Activated CD8-positive, alpha-beta memory T cell treated with anti-CD3 and anti-CD28 coated beads for 1 hour (primary cell): Measurements from ENCODE around the gene KCTD6.
A peak's percentile ranks its signal among the peaks of the same experiment; 100 is the strongest.

ENCODE experiments used
- DNase-seq, 2 donors: peaks; one replicate each; pipeline ENCODE4 v3.0.0-alpha.2; 2020; ENCODE audit warnings: low read depth in 1 of 2; ENCODE audit errors: extremely low read depth in 1 of 2

The KCTD6 gene

DNA sequence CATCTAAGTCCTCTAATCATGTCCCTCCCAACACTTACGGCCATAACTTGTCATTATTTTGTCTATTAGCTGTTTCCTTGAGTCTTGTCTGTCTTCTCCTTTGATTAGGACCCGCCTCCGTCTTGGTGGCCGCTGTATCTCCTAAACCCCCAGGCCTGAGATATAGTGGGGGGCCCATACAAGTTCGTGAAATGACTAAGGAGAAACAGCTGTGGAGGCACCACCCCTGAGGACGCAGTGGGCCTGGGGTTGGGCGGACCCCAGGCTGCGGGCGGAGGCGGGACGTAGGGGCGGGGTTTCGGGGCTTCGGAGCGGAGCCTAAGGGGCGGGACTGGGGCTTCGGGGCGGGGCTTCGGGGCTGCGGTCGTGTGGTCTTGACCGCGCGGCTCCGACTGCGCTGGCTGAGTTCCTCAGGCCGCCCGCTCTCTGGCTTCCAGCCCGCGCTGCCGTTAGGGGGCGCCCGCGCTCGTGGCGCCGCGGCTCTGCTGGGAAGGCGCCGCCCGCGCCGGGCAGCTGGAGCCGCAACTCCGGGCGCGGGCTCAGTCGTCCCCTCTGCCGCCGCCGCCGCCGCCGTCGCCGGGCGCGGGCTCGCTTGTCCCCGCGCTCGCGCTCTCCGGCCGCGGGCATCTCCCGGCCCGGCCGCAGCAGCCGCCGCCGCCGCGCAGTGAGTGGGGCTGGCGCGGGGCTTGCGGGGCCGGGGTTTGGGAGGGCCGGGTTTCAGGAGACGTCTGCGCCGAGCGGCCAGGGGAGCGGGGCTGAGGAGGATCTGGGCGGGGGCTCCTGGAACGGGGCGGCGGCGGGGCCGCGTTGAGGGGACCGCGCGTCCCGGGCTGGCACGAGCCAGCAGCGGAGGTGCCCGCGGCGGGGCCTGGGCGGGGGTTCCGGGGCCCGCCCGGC lies at the start of gene KCTD6:
KCTD6 (plus strand) TSS at position 591 of the 897 bp plus-strand sequence. CDS start 6,660 bp downstream, outside the sequence.
- peak; percentile 52 to 82 for DNase-seq

DNA sequence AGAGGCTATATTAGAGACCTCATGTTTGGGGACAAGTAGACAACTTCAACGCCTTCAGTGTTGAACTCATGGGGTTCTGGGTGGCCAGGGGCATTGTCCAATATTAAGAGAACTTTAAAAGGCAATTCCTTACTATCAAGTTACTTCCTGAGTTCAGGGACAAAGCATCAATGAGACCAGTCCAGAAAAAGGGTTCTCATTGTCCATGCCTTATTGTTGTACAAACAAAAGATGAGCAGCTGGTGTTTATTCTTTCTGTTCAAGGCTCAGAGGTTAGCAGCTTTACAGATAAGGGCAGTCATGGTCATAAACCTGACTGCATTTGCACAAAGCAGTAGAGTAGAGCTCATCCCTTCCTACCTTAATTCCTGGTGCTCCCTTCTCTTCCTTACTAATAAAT lies 39.7 kb upstream of the KCTD6 start:
- DNase-seq, result no peak

DNA sequence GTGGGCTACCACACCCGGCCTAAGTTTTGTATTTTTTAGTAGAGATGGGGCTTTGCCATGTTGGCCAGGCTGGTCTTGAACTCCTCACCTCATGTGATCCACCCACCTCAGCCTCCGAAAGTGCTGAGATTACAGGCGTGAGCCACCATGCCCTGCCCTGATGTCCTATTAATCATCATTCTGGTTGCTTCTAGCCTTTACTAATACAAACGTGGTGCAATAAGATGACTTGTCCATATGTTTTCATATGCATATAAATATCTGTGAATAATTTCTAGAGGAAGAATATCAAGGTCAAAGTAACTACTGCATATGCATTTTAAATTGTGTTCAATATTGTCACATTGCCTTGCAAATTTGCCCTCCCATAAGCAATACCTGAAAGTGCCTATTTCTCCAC lies 32.7 kb upstream of the KCTD6 start:
- no peak for DNase-seq

DNA sequence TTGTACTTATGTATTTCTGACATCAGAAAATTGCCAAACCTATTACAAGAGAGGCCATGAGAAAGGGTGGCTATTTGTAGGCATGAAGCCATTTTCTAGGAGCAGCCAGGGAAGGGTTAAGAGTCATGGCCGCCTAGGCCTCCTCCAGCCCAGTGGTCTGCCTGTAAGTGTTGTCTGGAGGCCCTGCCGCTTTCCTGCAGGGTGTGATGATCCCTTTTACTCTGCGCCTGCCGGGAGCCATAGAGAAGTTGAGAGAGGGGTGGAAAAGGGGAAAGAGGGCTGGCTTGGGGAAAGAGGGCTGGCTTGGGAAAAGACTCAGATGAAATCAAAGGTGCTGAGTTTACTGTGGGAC lies 29.1 kb upstream of the KCTD6 start:
- no peak for DNase-seq

DNA sequence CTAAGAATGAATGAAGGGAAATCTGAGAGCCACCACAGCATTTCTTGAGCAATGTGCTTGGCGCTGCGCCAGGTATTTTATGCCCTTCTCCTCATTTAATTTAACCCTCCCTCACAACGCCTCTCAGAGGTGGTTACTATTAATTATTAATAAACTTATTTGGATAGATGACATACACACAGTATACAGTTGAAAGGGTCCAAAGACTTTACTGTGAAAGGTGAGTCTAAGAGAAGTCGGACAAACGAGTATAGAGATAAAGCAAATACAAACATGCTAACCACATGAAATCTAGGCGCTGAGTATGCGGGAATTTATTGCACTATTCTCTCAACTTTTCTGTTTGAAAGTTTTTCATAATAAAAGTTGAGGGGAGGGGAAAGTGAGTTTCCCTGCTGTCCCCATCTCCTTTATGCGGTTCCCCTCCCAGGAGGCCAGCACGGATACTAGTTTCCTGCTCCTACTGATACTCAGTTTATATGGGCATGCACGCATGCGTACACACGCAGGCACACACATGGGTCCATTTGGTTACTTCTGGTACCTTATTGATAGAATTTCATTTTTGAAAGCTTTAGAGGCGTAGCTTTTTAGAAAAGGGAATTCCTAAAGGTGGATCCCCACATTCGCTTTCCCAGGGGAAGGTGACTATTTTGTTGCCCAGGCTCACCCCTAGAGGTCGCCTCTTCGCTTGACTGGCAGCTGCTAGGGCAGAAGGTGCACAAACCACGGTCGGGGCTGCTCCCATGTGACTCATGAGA lies 28.5 kb upstream of the KCTD6 start:
- DNase-seq, result peak; percentile 32 to 58

DNA sequence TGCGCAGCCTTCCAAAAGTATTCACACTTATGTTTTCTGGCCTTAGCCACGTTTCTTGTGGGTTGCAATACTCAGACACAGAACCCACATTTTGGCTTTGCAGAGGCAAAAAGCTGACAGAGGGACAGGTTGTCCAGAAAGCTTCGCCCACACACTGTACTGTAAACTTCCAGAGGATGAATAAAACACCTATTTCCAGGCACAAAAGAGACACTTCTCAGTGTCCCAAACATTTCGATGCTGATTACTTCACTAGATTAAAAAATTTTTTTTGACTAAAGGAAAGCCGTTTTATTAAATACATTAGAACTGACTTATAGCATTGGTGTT lies 28.0 kb upstream of the KCTD6 start:
- no peak for DNase-seq

DNA sequence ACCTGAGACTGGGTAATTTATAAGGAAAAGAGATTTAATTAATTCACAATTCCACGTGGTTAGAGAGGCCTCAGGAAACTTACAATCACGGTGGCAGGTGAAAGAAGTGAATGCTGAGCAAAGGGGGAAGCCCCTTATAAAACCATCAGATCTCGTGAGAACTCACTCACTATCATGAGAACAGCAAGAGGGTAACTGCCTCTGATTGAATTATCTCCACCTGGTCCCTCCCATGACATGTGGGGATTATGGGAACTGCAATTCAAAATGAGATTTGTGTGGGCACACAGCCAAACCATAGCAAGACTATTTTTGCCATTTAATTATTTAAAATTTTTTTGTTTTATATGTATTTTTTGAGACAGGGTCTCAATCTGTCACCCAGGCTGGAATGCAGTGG lies 27.0 kb upstream of the KCTD6 start:
- no peak for DNase-seq

DNA sequence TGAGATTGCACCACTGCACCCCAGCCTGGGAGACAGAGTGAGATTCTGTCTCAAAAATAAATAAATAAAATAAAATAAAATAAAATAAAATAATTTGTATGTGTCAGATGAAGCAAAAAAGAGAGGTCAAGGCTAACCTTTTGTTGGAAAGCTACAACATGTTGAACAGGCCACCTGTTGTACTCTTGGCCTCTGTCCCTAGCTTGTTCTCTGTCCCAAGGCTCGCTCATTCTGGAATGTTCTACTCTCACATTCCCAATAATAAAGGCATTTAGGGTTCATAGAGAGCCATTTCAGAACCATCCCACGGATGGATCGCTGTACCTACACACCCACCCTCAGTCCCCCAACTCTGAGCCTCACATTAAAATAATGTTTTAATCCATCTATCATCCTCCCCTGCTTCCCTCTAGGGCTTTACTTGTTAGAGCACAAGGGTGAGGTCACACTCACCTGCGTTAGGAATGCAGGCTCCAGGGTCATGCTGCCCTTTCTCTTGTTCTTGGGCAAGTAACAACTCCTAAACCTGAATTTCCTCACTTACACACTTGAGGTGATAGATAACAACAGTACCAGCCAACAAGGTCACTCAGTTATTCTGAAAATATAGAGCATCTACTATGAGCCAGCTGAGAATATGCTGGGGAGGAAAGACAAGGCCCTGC lies 24.9 kb upstream of the KCTD6 start:
- no peak for DNase-seq

DNA sequence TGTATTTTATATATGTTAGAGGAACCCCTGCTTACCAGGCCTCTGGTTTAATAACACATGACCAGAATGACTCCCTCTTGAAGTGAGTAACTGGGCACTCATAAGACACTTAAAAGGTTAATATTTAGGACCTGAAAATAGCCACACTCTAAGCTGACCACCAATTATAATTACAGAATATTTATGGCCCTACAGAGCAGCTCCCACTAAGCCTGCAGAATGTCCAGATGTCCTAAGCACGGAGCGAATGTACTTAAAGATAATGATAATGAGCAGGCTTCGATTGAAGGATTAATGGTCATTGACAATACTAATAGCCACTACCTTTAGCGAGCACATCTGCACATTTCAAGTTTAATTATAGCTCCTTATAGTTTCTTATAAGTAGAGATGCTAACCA lies 22.8 kb upstream of the KCTD6 start:
- DNase-seq, result no peak

DNA sequence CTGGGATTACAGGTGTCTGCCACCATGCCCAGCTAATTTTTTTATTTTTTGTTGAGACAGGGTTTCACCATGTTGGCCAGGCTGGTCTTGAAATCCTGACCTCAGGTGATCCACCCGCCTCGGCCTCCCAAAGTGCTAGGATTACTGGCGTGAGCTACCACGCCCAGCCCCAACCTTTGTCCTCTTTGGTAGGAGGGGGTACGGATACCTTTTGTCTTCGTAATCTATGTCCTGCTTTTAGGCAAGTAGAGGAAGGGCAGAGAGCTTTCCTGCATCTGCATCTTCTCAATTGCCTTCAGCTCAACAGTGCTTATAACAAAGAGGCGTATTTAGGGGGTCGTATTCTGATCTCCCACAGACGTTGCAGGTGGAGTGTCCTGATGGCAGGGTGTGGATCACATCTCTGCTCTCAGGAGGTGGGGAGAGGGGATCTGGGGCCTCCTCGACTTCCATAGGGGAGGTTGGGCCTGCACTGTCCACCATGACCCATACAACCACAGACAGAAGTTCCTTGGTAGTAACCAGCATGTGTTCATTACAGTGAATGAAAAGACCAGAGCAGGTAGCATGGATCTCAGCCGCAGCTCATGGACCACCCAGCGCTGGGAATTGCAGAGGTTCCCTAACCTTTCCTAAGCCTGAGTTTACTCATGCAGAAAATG lies 21.4 kb upstream of the KCTD6 start:
- DNase-seq, result no peak

DNA sequence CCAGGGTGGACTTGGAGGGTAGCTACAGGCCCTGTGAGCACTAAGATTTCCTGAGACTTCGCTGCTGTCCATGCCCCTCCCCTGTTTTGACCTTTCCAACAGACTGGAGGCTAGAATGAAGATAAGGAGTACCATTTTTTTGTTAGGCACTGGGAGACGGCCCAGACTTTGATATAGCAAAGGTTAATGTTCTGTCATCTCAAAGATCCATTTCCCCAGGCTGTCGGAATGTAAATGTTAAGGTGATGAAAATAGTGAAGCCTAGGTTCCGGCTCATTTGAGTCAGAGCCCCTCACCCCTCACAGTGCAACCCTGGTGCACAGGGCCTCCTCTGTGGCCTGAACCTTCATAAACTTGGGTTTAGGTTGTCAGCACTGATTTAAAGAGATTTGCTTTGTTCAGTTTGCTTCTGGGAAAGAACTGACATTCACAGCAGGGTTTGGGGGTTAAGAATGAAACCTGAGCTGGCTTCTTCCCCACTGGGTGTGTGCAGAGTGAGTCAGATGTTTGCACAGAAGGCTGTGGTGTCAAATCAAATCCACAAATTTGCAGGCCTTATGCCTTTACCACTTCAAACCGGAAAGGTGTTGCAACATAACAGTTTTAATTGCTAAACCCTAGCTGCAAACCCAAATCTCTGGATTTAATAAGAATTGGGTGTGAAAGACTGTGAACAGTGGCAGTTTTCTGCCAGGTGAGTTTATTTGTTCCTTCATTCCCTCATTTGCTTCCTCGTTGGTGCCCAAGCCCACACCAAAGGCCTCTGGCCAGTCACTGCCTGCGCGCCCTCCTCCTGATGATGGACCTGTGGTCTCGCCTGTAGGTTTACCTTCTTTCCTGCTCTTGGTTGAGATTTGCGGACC lies 20.6 kb upstream of the KCTD6 start:
- no peak for DNase-seq

DNA sequence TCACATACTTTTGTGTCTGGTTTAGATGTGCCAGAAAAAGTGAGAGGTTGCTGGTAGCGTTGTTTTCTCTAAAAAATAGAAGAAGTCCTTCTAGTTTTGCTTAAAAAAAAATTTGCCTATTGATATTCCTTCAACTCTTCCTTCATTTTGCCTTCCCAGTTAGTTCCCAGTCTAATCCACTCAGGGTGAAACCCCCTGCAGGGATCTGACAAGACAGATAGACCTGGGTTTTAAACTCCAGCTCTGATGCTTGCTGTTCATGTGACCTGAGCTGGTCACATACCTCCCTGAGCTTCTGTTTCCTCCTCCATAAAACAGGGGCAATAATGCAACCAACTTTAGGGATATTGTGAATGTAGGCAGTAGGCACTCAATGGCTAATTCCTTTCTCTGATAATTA lies 18.6 kb upstream of the KCTD6 start:
- no peak for DNase-seq

DNA sequence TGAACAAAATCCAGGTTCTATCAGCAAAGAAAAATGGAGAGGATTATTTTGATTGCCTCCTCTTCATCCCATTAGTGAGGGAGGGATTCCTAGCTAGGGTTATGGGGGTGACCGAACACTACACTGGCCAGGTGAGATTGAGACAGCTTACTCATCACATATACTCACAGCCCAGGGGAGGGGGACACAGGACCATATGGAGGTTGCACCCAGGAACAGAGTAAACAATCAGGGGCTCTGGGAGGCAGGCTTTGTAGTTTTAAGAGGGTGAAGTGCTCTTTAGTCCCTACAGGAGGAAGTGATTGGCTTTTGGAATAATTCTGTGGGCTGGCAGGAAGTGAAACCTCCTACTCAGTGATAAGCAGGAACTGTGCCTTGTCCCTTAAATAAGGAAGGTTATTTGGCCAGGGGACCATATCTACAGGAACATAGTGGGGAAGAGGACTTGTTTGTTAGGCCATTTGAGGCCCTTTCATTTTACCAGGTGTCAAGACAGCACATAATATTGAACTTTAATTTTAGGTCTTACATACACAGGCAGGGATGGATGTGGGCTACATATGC lies 17.5 kb upstream of the KCTD6 start:
- no peak for DNase-seq

DNA sequence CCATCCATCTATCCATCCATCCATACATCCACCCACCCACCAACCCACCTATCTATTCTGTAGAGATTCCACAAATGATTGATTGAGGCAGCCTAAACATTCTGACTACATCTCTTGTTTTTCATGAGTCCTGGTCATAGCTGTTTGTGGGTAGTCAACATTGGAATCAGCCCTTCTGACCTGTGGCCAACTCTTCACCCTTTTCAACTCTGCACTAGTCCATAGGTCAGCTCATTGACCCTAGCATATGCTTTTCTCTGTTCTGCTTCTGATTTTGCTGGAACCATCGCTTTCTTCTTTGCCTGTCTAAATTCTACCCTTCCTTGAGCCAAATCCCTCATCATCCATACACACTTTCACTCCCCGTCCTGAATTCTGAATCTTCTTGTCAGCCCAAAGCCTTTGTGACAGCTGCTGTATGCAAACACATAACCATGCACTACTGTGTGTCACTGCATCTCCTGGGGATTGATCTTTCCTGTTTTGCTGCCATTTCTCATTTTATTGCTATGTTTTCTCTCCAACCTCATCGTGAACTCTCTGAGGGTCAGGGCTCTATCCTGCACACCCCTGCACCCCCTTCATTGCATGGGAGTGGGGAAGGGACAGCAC lies 16.8 kb upstream of the KCTD6 start:
- no peak for DNase-seq

DNA sequence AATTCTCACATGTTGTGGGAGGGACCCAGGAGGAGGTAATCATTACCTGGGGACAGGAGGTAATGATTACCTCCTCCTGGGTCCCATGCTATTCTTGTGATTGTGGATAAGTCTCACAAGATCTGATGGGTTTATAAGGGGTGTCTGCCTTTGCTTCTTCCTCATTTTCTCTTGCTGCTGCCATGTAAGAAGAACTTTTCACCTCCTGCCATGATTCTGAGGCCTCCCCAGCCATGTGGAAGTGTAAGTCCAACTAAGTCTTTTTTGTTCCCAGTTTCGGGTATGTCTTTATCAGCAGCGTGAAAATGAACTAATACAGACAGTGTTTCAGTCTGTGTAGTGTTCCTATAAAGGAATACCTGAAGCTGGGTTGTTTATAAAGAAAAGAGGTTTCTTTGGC lies 13.1 kb upstream of the KCTD6 start:
- DNase-seq, result no peak

DNA sequence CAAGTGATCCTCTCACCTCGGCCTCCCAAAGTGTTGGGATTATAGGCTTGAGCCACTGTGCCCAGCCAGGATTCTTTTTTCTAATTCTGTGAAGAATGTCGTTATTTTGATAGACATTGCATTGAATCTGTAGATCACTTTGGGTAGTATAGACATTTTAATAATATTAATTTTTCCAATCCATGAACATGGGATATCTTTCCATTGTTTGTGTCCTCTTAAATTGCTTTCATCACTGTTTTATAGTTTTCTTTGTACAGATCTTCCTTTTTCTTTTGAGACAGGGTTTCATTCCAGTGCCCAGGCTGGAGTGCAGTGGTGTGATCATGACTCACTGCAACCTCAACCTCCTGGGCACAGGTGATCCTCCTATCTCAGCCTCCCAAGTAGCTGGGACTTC lies 11.6 kb upstream of the KCTD6 start:
- DNase-seq, result no peak

DNA sequence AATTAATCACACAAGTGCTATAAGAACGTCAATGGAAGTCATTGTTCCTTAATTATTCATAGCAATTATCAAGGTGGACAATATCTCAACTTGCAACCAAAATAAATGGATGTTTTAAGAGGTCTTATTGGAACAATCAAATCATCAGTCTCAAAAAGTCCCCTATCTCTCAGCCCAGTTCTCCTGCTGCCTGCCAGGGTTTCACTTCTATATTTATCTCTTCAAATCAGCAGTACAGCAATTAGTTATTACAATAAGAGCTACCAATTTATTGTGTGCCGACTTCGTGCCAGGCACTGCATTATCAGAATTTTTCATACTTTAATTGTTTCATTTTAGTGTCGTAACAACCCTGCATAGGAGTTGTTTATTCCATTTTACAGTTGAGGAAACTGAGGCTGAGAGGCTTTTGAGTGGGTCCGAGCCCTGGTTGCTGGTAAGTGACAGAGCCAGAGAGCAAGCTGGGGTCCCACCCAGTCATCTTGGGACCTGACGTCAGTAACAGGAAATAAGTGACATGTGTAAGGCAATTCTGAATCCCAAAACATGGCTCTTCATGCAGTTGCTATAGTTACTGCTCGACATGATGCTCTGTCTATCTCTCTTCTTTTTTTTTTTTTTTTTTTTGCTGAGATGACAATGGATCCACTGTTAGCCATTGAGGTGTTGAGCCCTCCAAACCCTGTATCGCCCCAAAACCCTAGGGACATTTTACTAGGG lies 8.8 kb upstream of the KCTD6 start:
- DNase-seq, result no peak

DNA sequence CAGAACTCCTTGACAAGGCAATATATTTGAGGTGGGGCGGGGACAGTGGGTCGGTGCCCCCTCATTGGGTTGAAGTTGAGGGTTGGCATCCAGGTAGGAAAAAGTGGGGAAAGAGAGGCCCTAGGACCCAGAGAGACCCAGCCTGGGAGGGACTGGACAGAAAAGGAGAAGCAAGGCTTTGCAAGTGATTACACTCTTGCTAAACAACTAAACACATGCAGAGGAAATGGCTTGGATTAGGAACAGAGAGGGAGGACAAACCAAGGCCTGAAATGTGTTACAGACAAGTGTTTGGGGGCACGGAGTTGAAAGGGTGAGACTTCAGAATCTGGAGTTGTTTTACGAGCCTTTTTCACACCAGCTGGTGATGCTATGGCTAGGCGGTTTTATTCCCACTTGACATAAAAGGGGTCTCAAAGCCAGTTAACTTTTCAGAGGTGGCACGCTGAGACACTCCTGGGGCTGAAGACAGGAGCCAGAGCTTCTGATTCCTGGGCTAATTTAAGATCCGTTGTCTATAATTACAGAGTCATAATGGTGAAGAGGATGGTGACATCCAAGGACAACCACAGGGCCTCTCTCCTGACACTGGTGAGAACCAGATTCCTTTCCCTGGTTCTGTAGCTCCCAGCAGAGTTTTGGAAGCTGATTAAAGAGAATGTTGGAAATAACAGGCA lies 7.7 kb upstream of the KCTD6 start:
- no peak for DNase-seq

DNA sequence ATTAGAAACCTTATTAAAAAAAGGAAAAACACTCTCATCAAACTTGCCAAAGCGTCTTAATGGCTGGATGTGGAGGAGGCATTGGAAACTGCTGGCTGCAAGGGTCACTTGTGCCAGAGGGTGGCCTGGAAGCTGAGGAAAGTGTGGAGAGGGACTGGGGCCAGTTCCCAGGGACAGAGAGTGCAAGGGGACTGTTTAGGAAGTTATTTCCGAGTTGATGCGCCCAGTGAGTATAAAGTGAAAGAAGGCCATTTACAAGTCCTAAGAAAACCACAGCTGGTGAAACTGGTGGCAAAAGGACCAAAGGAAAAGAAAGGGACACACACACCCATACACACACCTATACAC lies 7.2 kb upstream of the KCTD6 start:
- DNase-seq, result no peak
